IMR-90 (cell line): ENCODE measurements around the gene OSBPL9. TPM values are rescaled to one million over a fixed set of nuclear protein-coding genes. Genes with fewer than 3 reads are reported as not detected.

Source experiments
- ATAC-seq: fragments of 200-7000 bp; cut with Tn5 transposase; 2 replicates; pipeline ENCODE4 v1.9.1; 2020; ENCODE audit warnings: low read depth, mild to moderate bottlenecking, moderate library complexity
- BruUV-seq: library from RNA; stranded (reverse); fragments of 400-500 nt; replicated peaks from 2 replicates; lab custom pipeline; 2021; lab: Mats Ljungman, UMichigan
- CTCF ChIA-PET: fragments of 300-600 bp; formaldehyde crosslinking; extraction: SDS; loops from one replicate; lab custom pipeline; 2021; ENCODE audit warnings: antibody characterized with exemption; lab: Yijun Ruan, JAX
- POLR2A ChIA-PET: fragments of 300-600 bp; sonication (Branson Sonifier 250); formaldehyde crosslinking; loops from one replicate; lab custom pipeline; 2022; ENCODE audit warnings: antibody characterized with exemption; ENCODE audit not compliant: unreplicated experiment; lab: Charles Lee
- DNase-seq: peaks from one replicate; pipeline ENCODE4 v3.0.0; 2013
- H2AFZ ChIP-seq: replicated peaks from 2 replicates; pipeline ENCODE3; 2013; ENCODE audit warnings: low read length, mild to moderate bottlenecking; ENCODE audit not compliant: poor library complexity
- H2AK5ac ChIP-seq: 2 replicates; pipeline ENCODE4 v1.6.1; 2013; ENCODE audit warnings: low read depth, low read length, inconsistent platforms
- H2AK9ac ChIP-seq: replicated peaks from 2 replicates; pipeline ENCODE3; 2013; ENCODE audit warnings: mild to moderate bottlenecking, low read depth, low read length, moderate library complexity; ENCODE audit not compliant: poor library complexity
- H2BK120ac ChIP-seq: 2 replicates; pipeline ENCODE4 v1.6.1; 2013; ENCODE audit warnings: low read depth, low read length, inconsistent platforms
- H2BK15ac ChIP-seq: 3 replicates; pipeline ENCODE4 v1.6.1; 2013; ENCODE audit warnings: low read depth, low read length, inconsistent platforms
- H2BK20ac ChIP-seq: 2 replicates; pipeline ENCODE4 v1.6.1; 2013; ENCODE audit warnings: low read depth, mild to moderate bottlenecking, inconsistent platforms, low read length, moderate library complexity
- H2BK5ac ChIP-seq: 2 replicates; pipeline ENCODE4 v1.6.1; 2013; ENCODE audit warnings: mild to moderate bottlenecking, low read depth, low read length, inconsistent platforms; ENCODE audit not compliant: poor library complexity, severe bottlenecking
- H3K14ac ChIP-seq: replicated peaks from 2 replicates; pipeline ENCODE4 v1.6.1; 2013; ENCODE audit warnings: low read depth, low read length, inconsistent platforms
- H3K18ac ChIP-seq: 2 replicates; pipeline ENCODE4 v1.6.1; 2013; ENCODE audit warnings: low read depth, low read length, control low read depth
- H3K23ac ChIP-seq: 2 replicates; pipeline ENCODE4 v1.6.1; 2013; ENCODE audit warnings: low read depth, low read length, inconsistent platforms
- H3K27ac ChIP-seq: 2 replicates; pipeline ENCODE4 v1.5.1; 2013; ENCODE audit warnings: mild to moderate bottlenecking, control low read depth, low read length; ENCODE audit not compliant: insufficient read depth
- H3K27me3 ChIP-seq: 2 replicates; pipeline ENCODE4 v1.6.1; 2013; ENCODE audit warnings: low read length; ENCODE audit not compliant: control insufficient read depth, insufficient read depth
- H3K36me3 ChIP-seq: 2 replicates; pipeline ENCODE4 v1.6.1; 2013; ENCODE audit warnings: low read length, mixed read lengths; ENCODE audit not compliant: control insufficient read depth, insufficient read depth
- H3K4ac ChIP-seq: 2 replicates; pipeline ENCODE4 v1.6.1; 2013; ENCODE audit warnings: low read depth, low read length, inconsistent platforms
- H3K4me1 ChIP-seq: 2 replicates; pipeline ENCODE4 v1.6.1; 2013; ENCODE audit warnings: low read length, mixed read lengths; ENCODE audit not compliant: control insufficient read depth, insufficient read depth
- H3K4me2 ChIP-seq: 2 replicates; pipeline ENCODE4 v1.6.1; 2013; ENCODE audit warnings: low read depth, mild to moderate bottlenecking, control low read depth, low read length, moderate library complexity
- H3K4me3 ChIP-seq: 2 replicates; pipeline ENCODE4 v1.5.1; 2013; ENCODE audit warnings: low read depth, mild to moderate bottlenecking, control low read depth, low read length, moderate library complexity; ENCODE audit not compliant: insufficient read depth
- H3K56ac ChIP-seq: 2 replicates; pipeline ENCODE4 v1.6.1; 2013; ENCODE audit warnings: low read length, inconsistent platforms; ENCODE audit not compliant: insufficient read depth; ENCODE audit errors: extremely low read depth
- H3K79me1 ChIP-seq, 2 experiments: 2 replicates each; pipeline ENCODE4 v1.6.1; 2013; ENCODE audit warnings: low read length in 2 of 2, inconsistent platforms in 1 of 2, low read depth in 1 of 2
- H3K9ac ChIP-seq: 2 replicates; pipeline ENCODE4 v1.6.1; 2013; ENCODE audit warnings: low read depth, low read length, control low read depth
- H3K9me1 ChIP-seq: 2 replicates; pipeline ENCODE4 v1.6.1; 2013; ENCODE audit warnings: low read length, inconsistent platforms; ENCODE audit not compliant: insufficient read depth
- H3K9me3 ChIP-seq: 2 replicates; pipeline ENCODE4 v1.6.1; 2013; ENCODE audit warnings: low read length; ENCODE audit not compliant: control insufficient read depth, insufficient read depth
- H4K20me1 ChIP-seq: 2 replicates; pipeline ENCODE4 v1.6.1; 2013; ENCODE audit warnings: low read length, inconsistent platforms; ENCODE audit not compliant: insufficient read depth
- H4K5ac ChIP-seq: 2 replicates; pipeline ENCODE4 v1.6.1; 2013; ENCODE audit warnings: mild to moderate bottlenecking, low read depth, low read length, control low read depth
- H4K8ac ChIP-seq, 2 experiments: 2 replicates each; pipeline ENCODE4 v1.6.1; 2013; ENCODE audit warnings: low read depth in 2 of 2, low read length in 2 of 2, control low read depth in 1 of 2, inconsistent platforms in 1 of 2
- H4K91ac ChIP-seq: 2 replicates; pipeline ENCODE4 v1.6.1; 2013; ENCODE audit warnings: low read depth, low read length, inconsistent platforms; ENCODE audit not compliant: insufficient read depth
- BHLHE40 ChIP-seq: fragments of 150-350 bp; IDR thresholded peaks from 2 replicates; pipeline ENCODE4 v1.6.1; 2016; ENCODE audit warnings: mild to moderate bottlenecking, low read depth, low read length
- CEBPB ChIP-seq: IDR thresholded peaks from 2 replicates; pipeline ENCODE4 v1.6.1; 2012; ENCODE audit warnings: low read depth, low read length, improper control_type of control experiment
- ELK1 ChIP-seq: fragments of 150-350 bp; IDR thresholded peaks from 2 replicates; pipeline ENCODE4 v1.6.1; 2016; ENCODE audit warnings: low read depth, mild to moderate bottlenecking, low read length, moderate library complexity, borderline replicate concordance
- MAFK ChIP-seq: IDR thresholded peaks from 2 replicates; pipeline ENCODE4 v1.6.1; 2012; ENCODE audit warnings: low read depth, low read length, improper control_type of control experiment
- NFE2L2 ChIP-seq: fragments of 150-350 bp; IDR thresholded peaks from 2 replicates; pipeline ENCODE4 v1.6.1; 2016; ENCODE audit warnings: low read depth, mild to moderate bottlenecking, low read length
- SMC3 ChIP-seq: fragments of 150-350 bp; IDR thresholded peaks from 2 replicates; pipeline ENCODE4 v1.6.1; 2016; ENCODE audit warnings: low read depth, mild to moderate bottlenecking, antibody characterized with exemption, low read length, moderate library complexity
- WGBS, 2 experiments: methylation state at CpG; one replicate each; pipeline versions ENCODE4 v1.1.5 to v1.1.7; 2013; ENCODE audit warnings: missing lambda C conversion rate in 2 of 2; ENCODE audit not compliant: insufficient read length in 1 of 2; ENCODE audit errors: extremely low coverage in 2 of 2; 5-methylcytosine and 5-hydroxymethylcytosine counted together
- dilution Hi-C: fragments of 300-500 bp; cut with HindIII; formaldehyde crosslinking; loops from one replicate; pipeline ENCODE4 v1.14.3; 2018; ENCODE audit warnings: low sequenced_read_pairs; ENCODE audit not compliant: unreplicated experiment
- in situ Hi-C: fragments of 300-500 bp; cut with MboI; formaldehyde crosslinking; loops from 3 replicates; pipeline ENCODE4 v1.14.3; 2019; ENCODE audit warnings: low sequenced_read_pairs, inconsistent platforms, mixed read lengths
- intact Hi-C: fragments of 100-400 bp; cut with micrococcal nuclease; formaldehyde crosslinking; loops from 2 replicates; pipeline ENCODE4 v1.10.0; 2022
- polyA plus RNA-seq, 3 experiments: library from polyadenylated mRNA; depleted of rRNA; stranded (reverse); fragments of >200 nt; gene quantifications; 2 replicates each; pipeline ENCODE4 v1.2.3, GENCODE V29; 2012; ENCODE audit warnings: low replicate concordance in 1 of 3
- total RNA-seq: library from RNA; depleted of rRNA; stranded (reverse); fragments of >200 nt; gene quantifications from 2 replicates; pipeline ENCODE4 v1.2.3, GENCODE V29; 2012

Gene OSBPL9
- total and polyA plus RNA-seq, 2 of the 4 experiments (the other 2 are of a cell fraction), result 51.4 to 127 TPM

GRCh38 chr1:51735746-51736254 lies 118.9 kb downstream of the OSBPL9 start:
- Histone ChIP-seq H3K4ac (no peak overlapping the region), H3K36me3 (no peaks in the 10 kb centered on the region), H2BK120ac (no peak overlapping the region), H3K4me1 (peaks cover 5% of the 10 kb centered on the region; the same call in 1 of the 2 replicates), H3K56ac (no peak overlapping the region), H3K27ac (no peak overlapping the region), H4K8ac (no peak overlapping the region), H3K23ac (no peak overlapping the region), H3K4me2 (no peak overlapping the region), H2BK15ac (no peak overlapping the region), H3K14ac (no peak overlapping the region), H3K9me3 (no peaks in the 10 kb centered on the region), H4K20me1 (peaks cover 19% of the 10 kb centered on the region; the same call in 1 of the 2 replicates), H3K9me1 (peaks cover 5% of the 10 kb centered on the region; the same call in 1 of the 2 replicates), H3K4me3 (no peak overlapping the region), H3K27me3 (no peaks in the 10 kb centered on the region), H4K91ac (no peak overlapping the region), H2AK9ac (no peak overlapping the region), H3K9ac (no peak overlapping the region), H2AFZ (no peak overlapping the region), H3K79me1 (peaks cover 20 to 45% of the 10 kb centered on the region in 2 experiments), H3K18ac (no peak overlapping the region), H4K5ac (no peak overlapping the region), H2AK5ac (no peak overlapping the region), H2BK20ac (no peak overlapping the region), H2BK5ac (no peak overlapping the region)
- in situ Hi-C loops, result no loop called here
- TF ChIP-seq BHLHE40 (no peak), SMC3 (no peak), NFE2L2 (no peak), CEBPB (no peak), MAFK (no peak), ELK1 (no peak)
- ATAC-seq (no peak), DNase-seq (no peak)
- BruUV-seq, result no TSS peak
- intact Hi-C loops, result no loop called here
- no CpG with 5 or more reads among the region's 5 CpGs for WGBS, 2 experiments
- dilution Hi-C loops, result no loop called here
- ChIA-PET POLR2A (no interaction called here), CTCF (no interaction called here)
